ENCODE results near the gene ALB.

The ALB gene

GRCh38 chr4:73409012-73409862, 5.2 kb downstream of the ALB start:
- no peak for DNase-seq

- DNase-seq, result no peak
These were observed 6.0 kb downstream of the ALB start for GRCh38 chr4:73409978-73410548.

DNA sequence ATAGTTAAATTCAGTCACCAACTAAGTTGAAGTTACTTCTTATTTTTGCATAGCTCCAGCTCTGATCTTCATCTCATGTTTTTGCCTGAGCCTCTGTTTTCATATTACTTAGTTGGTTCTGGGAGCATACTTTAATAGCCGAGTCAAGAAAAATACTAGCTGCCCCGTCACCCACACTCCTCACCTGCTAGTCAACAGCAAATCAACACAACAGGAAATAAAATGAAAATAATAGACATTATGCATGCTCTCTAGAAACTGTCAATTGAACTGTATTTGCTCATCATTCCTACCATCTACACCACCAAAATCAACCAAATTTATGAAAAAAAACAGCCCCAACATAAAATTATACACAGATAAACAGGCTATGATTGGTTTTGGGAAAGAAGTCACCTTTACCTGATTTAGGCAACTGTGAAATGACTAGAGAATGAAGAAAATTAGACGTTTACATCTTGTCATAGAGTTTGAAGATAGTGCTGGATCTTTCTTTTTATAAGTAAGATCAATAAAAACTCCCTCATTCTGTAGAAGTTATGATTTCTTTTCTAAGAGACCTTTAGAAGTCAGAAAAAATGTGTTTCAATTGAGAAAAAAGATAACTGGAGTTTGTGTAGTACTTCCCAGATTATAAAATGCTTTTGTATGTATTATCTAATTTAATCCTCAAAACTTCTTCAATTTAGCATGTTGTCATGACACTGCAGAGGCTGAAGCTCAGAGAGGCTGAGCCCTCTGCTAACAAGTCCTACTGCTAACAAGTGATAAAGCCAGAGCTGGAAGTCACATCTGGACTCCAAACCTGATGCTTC, 7.0 kb downstream of the ALB start:
- DNase-seq, result no peak

GRCh38 chr4:73411731-73412414, 7.8 kb downstream of the ALB start:
- DNase-seq, result no peak

DNA sequence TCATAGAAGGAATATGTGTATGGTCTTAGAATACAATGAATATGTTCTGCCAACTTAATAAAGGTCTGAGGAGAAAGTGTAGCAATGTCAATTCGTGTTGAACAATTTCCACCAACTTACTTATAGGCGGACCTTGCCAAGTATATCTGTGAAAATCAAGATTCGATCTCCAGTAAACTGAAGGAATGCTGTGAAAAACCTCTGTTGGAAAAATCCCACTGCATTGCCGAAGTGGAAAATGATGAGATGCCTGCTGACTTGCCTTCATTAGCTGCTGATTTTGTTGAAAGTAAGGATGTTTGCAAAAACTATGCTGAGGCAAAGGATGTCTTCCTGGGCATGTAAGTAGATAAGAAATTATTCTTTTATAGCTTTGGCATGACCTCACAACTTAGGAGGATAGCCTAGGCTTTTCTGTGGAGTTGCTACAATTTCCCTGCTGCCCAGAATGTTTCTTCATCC, 9.2 kb downstream of the ALB start:
- DNase-seq, result no peak

DNA sequence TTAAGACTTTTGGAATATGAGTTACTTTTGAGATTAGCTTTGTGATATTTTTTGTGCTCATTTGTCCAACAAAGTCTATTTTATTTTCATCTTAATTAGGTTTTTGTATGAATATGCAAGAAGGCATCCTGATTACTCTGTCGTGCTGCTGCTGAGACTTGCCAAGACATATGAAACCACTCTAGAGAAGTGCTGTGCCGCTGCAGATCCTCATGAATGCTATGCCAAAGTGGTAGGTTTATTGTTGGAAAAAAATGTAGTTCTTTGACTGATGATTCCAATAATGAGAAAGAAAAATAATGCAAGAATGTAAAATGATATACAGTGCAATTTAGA, 10.8 kb downstream of the ALB start:
- DNase-seq, result no peak

DNA sequence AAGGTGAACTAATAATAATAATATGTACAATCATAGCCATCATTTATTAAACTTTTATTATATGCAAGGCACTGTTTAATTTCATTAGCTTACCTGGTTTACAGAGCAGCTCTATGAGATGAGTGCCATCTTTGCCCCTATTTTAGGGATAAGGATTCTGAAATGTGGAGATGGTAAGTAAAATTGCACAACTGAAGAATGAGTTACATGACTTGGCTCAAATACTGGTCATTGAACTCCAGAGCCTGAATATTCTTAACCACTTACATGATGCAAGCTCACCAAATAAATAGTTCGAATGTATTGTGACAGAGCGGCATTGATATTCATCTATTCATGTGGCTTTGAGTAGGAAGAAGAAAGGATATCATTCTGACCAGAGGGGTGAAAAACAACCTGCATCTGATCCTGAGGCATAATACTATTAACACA, 11.7 kb downstream of the ALB start:
- DNase-seq, result no peak

- no peak for DNase-seq
These were observed 12.5 kb downstream of the ALB start for GRCh38 chr4:73416423-73417087.

- DNase-seq, result no peak
These were observed 13.3 kb downstream of the ALB start for GRCh38 chr4:73417342-73417741.

- peak; percentile 2 for DNase-seq
These were observed 13.9 kb downstream of the ALB start for GRCh38 chr4:73417973-73418372.

DNA sequence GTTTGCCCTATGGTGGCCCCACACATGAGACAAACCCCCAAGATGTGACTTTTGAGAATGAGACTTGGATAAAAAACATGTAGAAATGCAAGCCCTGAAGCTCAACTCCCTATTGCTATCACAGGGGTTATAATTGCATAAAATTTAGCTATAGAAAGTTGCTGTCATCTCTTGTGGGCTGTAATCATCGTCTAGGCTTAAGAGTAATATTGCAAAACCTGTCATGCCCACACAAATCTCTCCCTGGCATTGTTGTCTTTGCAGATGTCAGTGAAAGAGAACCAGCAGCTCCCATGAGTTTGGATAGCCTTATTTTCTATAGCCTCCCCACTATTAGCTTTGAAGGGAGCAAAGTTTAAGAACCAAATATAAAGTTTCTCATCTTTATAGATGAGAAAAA, 14.6 kb downstream of the ALB start:
- DNase-seq, result no peak

GRCh38 chr4:73419106-73420038, 15.3 kb downstream of the ALB start:
- no peak for DNase-seq

GRCh38 chr4:73420615-73421014, 16.5 kb downstream of the ALB start:
- DNase-seq, result no peak

GRCh38 chr4:73421708-73422457, 17.8 kb downstream of the ALB start:
- DNase-seq, result no peak

GRCh38 chr4:73422458-73422752, 18.3 kb downstream of the ALB start:
- no peak for DNase-seq

- DNase-seq, result no peak
These were observed 19.1 kb downstream of the ALB start for GRCh38 chr4:73423184-73423583.

DNA sequence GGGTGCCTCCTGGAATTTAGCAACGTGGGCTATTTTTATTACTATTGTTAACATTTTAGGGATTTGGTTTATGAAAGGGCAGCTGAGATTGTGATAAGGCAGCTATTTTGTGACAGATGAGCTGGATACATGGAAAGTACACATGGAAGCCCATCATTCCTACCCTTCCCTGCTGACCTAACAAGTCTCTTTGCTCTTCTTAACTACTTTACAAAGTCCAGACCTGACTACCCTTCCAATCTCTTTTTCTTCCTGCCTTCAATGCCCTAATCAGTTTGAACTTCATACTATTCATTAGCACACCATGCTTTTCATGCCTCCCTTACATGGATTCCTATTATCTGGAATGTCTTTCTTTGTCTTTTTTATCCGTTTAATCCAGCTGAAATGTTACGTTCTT, 22.6 kb downstream of the ALB start:
- DNase-seq, result no peak

- no peak for DNase-seq
These were observed 25.0 kb downstream of the ALB start for GRCh38 chr4:73429118-73429517.

DNA sequence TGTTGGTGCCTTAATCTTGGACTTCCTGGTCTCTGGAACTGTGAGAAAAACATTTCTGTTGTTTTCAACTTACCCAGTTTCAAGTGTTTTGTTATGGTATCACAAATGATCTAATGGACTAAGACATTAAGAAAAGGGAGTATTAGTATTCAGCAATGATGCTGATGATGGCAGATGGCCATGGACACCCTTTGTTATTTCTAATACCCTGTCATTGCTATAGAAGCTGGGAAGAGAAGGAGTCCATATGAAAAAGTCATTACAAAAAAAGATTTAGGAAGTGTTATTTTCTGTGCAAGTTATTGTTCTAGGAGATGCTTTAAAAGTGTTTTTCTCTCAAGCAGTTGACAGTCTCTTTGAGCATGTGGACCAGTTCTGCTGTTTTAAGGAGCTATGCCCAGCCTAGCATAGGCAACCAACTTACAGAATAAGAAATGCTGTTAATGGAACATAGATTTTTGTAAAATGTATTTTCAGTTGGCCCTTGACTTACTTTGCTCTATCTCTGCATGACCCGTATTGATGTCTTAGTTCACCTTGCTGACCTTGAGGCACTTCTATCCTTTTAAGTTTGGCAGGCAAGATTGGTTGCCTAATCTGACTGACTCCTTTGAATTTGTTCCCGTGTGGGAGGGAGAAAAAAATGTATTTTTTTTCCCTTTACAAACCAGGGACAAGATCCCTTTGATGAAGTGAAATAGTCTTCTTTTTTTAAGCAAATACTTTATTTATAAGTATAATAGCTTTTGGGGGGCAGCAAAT, 25.9 kb downstream of the ALB start:
- DNase-seq, result no peak

- no peak for DNase-seq
These were observed 27.7 kb downstream of the ALB start for GRCh38 chr4:73431813-73432168.
